Keratinocyte (primary cell): ENCODE measurements around the gene IWS1. TPM values are rescaled to one million over a fixed set of nuclear protein-coding genes. Genes with fewer than 3 reads are reported as not detected.

ENCODE experiments used
- DNase-seq: peaks from one replicate; pipeline ENCODE4 v3.0.0-alpha.2; 2011; ENCODE audit warnings: low read depth, missing footprints, low spot score
- FAIRE-seq: peaks from 2 replicates; lab custom pipeline; 2011; peaks lifted over from hg19 to GRCh38; lab: Jason Lieb, UNC
- H2AFZ ChIP-seq: 2 replicates; pipeline ENCODE4 v1.6.0; 2012; ENCODE audit warnings: low read length, control low read depth, inconsistent platforms; ENCODE audit not compliant: control insufficient read depth
- H3K27ac ChIP-seq: 2 replicates; pipeline ENCODE4 v1.5.1; 2011; ENCODE audit warnings: low read length; ENCODE audit not compliant: control insufficient read depth, insufficient read depth
- H3K27me3 ChIP-seq: 3 replicates; pipeline ENCODE4 v1.6.0; 2011; ENCODE audit warnings: low read length; ENCODE audit not compliant: control insufficient read depth, insufficient read depth; ENCODE audit errors: extremely low read depth
- H3K36me3 ChIP-seq, 2 experiments: 2 replicates in 1 of 2; 3 replicates in 1 of 2; pipeline ENCODE4 v1.5.1; 2011; ENCODE audit warnings: low read length in 2 of 2, mild to moderate bottlenecking in 1 of 2; ENCODE audit not compliant: control insufficient read depth in 2 of 2, insufficient read depth in 2 of 2; ENCODE audit errors: extremely low read depth in 1 of 2
- H3K4me1 ChIP-seq: 3 replicates; pipeline ENCODE4 v1.5.1; 2011; ENCODE audit warnings: low read length; ENCODE audit not compliant: control insufficient read depth, insufficient read depth; ENCODE audit errors: extremely low read depth
- H3K4me2 ChIP-seq: 3 replicates; pipeline ENCODE4 v1.6.0; 2011; ENCODE audit warnings: low read depth, low read length; ENCODE audit not compliant: control insufficient read depth, insufficient read depth; ENCODE audit errors: extremely low read depth
- H3K4me3 ChIP-seq, 3 experiments: fragments of 200-600 bp in 1 of 3; sonication (generic) in 1 of 3; 2 replicates in 2 of 3; 3 replicates in 1 of 3; pipeline ENCODE4 v1.5.1; 2011 to 2016; ENCODE audit warnings: low read length in 3 of 3, mild to moderate bottlenecking in 3 of 3, control low read depth in 2 of 3, inconsistent platforms in 1 of 3, low read depth in 1 of 3, mixed read lengths in 1 of 3, mixed run types in 1 of 3, moderate library complexity in 1 of 3; ENCODE audit not compliant: control insufficient read depth in 2 of 3, insufficient read depth in 2 of 3; ENCODE audit errors: extremely low read depth in 1 of 3
- H3K79me2 ChIP-seq: 2 replicates; pipeline ENCODE4 v1.6.0; 2012; ENCODE audit warnings: low read length; ENCODE audit not compliant: control insufficient read depth, insufficient read depth
- H3K9ac ChIP-seq: 3 replicates; pipeline ENCODE4 v1.6.0; 2011; ENCODE audit warnings: low read length; ENCODE audit not compliant: control insufficient read depth, insufficient read depth; ENCODE audit errors: extremely low read depth
- H3K9me1 ChIP-seq: 3 replicates; pipeline ENCODE4 v1.6.0; 2011; ENCODE audit warnings: low read length; ENCODE audit not compliant: control insufficient read depth, insufficient read depth; ENCODE audit errors: extremely low read depth
- H3K9me3 ChIP-seq: 2 replicates; pipeline ENCODE4 v1.5.1; 2012; ENCODE audit warnings: low read depth, low read length; ENCODE audit not compliant: control insufficient read depth
- H4K20me1 ChIP-seq: 3 replicates; pipeline ENCODE4 v1.6.0; 2011; ENCODE audit warnings: low read length; ENCODE audit not compliant: control insufficient read depth, insufficient read depth; ENCODE audit errors: extremely low read depth
- CTCF ChIP-seq, 3 experiments: IDR thresholded peaks in 1 of 3; conservative IDR thresholded peaks in 1 of 3; optimal IDR thresholded peaks in 1 of 3; 2 replicates in 2 of 3; 3 replicates in 1 of 3; pipeline versions ENCODE3 to v1.5.1; 2011; ENCODE audit warnings: low read length in 3 of 3, mild to moderate bottlenecking in 3 of 3, moderate library complexity in 2 of 3, control low read depth in 1 of 3, inconsistent platforms in 1 of 3; ENCODE audit not compliant: insufficient read depth in 2 of 3; ENCODE audit errors: extremely low read depth in 1 of 3
- EZH2 ChIP-seq: IDR thresholded peaks from one replicate; pipeline ENCODE4 v1.6.1; 2012; ENCODE audit warnings: inconsistent platforms, mild to moderate bottlenecking, low read length, moderate library complexity
- dilution Hi-C: fragments of 300-500 bp; cut with MboI; formaldehyde crosslinking; loops from one replicate; pipeline ENCODE4 v1.7.0; 2020; ENCODE audit warnings: low sequenced_read_pairs; ENCODE audit not compliant: extremely low pct_ligation_motif_present
- polyA plus RNA-seq, 5 experiments: library from polyadenylated mRNA; depleted of rRNA in 3 of 5; stranded (reverse) in 3 of 5; stranded (forward) in 1 of 5; unstranded in 1 of 5; fragments of >200 nt; gene quantifications; 1 replicate in 1 of 5; 2 replicates in 3 of 5; 3 replicates in 1 of 5; pipeline versions ENCODE4 v1.2.1 to v1.2.3, GENCODE V29; 2011 to 2012; ENCODE audit warnings: missing spikeins in 2 of 5, low read depth in 1 of 5, low replicate concordance in 1 of 5

Gene IWS1
- polyA plus RNA-seq, 1 donor (not counting 4 experiments of a cell fraction or from before 2014, with no cell fraction given), result 52.0 TPM

DNA sequence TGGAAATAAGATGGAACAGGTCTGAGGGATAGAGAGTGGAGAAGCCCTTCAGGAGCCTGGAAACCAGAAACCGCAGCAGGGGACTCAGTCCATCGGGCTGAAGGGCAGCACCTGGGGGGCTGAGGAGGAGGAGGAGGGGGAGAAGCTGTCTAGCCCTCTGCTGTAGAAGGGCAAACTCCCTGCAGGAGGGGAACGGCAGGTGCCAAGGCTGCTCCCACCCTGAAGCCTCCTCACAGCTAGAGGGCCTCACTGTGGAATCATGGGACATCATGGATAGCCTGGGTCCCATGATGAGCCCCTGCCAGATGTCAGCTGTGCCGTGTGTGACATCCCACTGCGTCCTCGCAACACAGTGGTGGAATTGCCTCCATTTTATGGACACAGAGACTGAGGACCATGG is 9.6 kb upstream of the IWS1 start:
- no peaks in the 10 kb centered on the region for H3K79me2 ChIP-seq
- FAIRE-seq (no peak), DNase-seq (no peak)
- no peak overlapping the region for H2AFZ ChIP-seq
- no peak overlapping the region for H3K4me3 ChIP-seq
- H3K27me3 ChIP-seq, result peaks cover under 1% of the 10 kb centered on the region
- no peaks in the 10 kb centered on the region for H4K20me1 ChIP-seq
- H3K9ac ChIP-seq, result no peak overlapping the region
- no peaks in the 10 kb centered on the region for H3K36me3 ChIP-seq
- peaks cover 5% of the 10 kb centered on the region for H3K4me1 ChIP-seq
- no peaks in the 10 kb centered on the region for H3K9me3 ChIP-seq
- H3K4me2 ChIP-seq, result no peak overlapping the region
- no peak for TF ChIP-seq EZH2
- TF ChIP-seq CTCF (optimal IDR thresholded peaks at IDR 0.05 in 1 of 3, IDR thresholded peaks at IDR 0.05 in 1 of 3, conservative IDR thresholded peaks at IDR 0.05 in 1 of 3; ENCODE audit: extremely low read depth in 1 of 3, insufficient read depth in 2 of 3, low read length in 3 of 3), result no peak
- no peaks in the 10 kb centered on the region for H3K9me1 ChIP-seq
- H3K27ac ChIP-seq, result no peak overlapping the region
- dilution Hi-C loops, result no loop called here

DNA sequence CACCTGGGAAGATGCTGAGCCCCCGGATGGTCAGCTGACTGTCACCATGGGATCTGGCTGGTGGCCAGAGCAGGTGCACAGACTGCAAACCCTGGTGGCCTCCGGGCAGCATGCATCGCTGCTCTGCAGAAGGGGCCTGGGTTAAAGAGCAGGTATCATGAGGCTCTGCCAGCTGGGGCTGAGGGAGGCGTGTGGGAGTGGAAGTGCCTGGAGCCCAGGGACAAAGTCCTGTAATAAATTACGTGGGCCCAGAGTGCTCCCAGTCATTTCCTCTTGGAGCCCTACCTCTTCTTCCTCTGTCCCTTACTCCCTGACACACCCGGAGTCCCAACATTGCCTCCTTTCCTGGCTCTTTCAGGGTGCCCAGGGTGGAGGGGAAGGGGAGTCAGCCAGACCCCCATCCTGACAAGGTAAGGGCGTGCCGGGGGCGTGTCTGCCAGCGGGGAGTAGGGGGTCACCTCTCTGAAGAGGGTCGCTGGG is 9.2 kb upstream of the IWS1 start, which contains the start of gene MYO7B:
Gene MYO7B, plus strand, starts transcription at position 262 of the 480 bp plus-strand sequence. CDS start 24,040 bp downstream, outside the sequence.
- H3K9me3 ChIP-seq, result no peaks in the 10 kb centered on the region
- TF ChIP-seq EZH2, result no peak
- no peak for TF ChIP-seq CTCF (optimal IDR thresholded peaks at IDR 0.05 in 1 of 3, IDR thresholded peaks at IDR 0.05 in 1 of 3, conservative IDR thresholded peaks at IDR 0.05 in 1 of 3; ENCODE audit: extremely low read depth in 1 of 3, insufficient read depth in 2 of 3, low read length in 3 of 3)
- H3K27ac ChIP-seq, result no peak within 1 kb of the TSS
- H4K20me1 ChIP-seq, result no peaks in the 10 kb centered on the region
- dilution Hi-C loops, result no loop called here
- H3K4me1 ChIP-seq, result peaks cover 10% of the 10 kb centered on the region
- no peak within 1 kb of the TSS for H2AFZ ChIP-seq
- H3K79me2 ChIP-seq, result no peaks in the 10 kb centered on the region
- H3K9me1 ChIP-seq, result no peaks in the 10 kb centered on the region
- FAIRE-seq (no peak), DNase-seq (no peak)
- H3K9ac ChIP-seq, result no peak within 1 kb of the TSS
- H3K27me3 ChIP-seq, result no peaks in the 10 kb centered on the region
- H3K4me2 ChIP-seq, result no peak within 1 kb of the TSS
- H3K36me3 ChIP-seq, result no peaks in the 10 kb centered on the region
- no peak within 1 kb of the TSS for H3K4me3 ChIP-seq
